Nephron progenitor cell (in vitro differentiated cells): ENCODE data around the gene AGAP3.

Source experiments
- DNase-seq: peaks from one replicate; pipeline ENCODE4 v3.0.0; 2021
- H3K27ac Mint-ChIP-seq: 2 replicates; pipeline ENCODE4 v1.8.0; 2021; ENCODE audit warnings: mild to moderate bottlenecking, moderate library complexity, mixed read lengths
- H3K27me3 Mint-ChIP-seq: 2 replicates; pipeline ENCODE4 v1.8.0; 2021; ENCODE audit warnings: mild to moderate bottlenecking, low read depth, mixed read lengths; ENCODE audit not compliant: poor library complexity
- H3K36me3 Mint-ChIP-seq: 2 replicates; pipeline ENCODE4 v1.8.0; 2021; ENCODE audit warnings: low read depth, mixed read lengths
- H3K4me1 Mint-ChIP-seq: 2 replicates; pipeline ENCODE4 v1.8.0; 2021; ENCODE audit warnings: mixed read lengths
- H3K4me3 Mint-ChIP-seq: 2 replicates; pipeline ENCODE4 v1.8.0; 2021; ENCODE audit warnings: mild to moderate bottlenecking, moderate library complexity, mixed read lengths
- H3K9me3 Mint-ChIP-seq: 2 replicates; pipeline ENCODE4 v1.8.0; 2021; ENCODE audit warnings: mild to moderate bottlenecking, moderate library complexity, mixed read lengths
- CTCF ChIP-seq: fragments of 200-600 bp; sonication (generic); IDR thresholded peaks from 2 replicates; pipeline ENCODE4 v1.5.0; 2021; ENCODE audit warnings: antibody characterized with exemption

The AGAP3 gene

GRCh38 chr7:151177310-151177709 lies 91.0 kb downstream of the AGAP3 start:
- H3K4me1 Mint-ChIP-seq = peaks cover 16% of the 10 kb centered on the region
- peaks cover 10% of the 10 kb centered on the region for H3K36me3 Mint-ChIP-seq
- H3K4me3 Mint-ChIP-seq = no peak overlapping the region
- peaks cover 27% of the 10 kb centered on the region for H3K9me3 Mint-ChIP-seq
- H3K27me3 Mint-ChIP-seq = peaks cover 87% of the 10 kb centered on the region
- no peak for TF ChIP-seq CTCF
- DNase-seq = no peak
- H3K27ac Mint-ChIP-seq = no peak overlapping the region

- Mint-ChIP-seq H3K27me3 (peaks cover 87% of the 10 kb centered on the region), H3K4me3 (no peak overlapping the region), H3K36me3 (peaks cover 3% of the 10 kb centered on the region), H3K9me3 (peaks cover 18% of the 10 kb centered on the region), H3K4me1 (peaks cover 13% of the 10 kb centered on the region), H3K27ac (no peak overlapping the region)
- TF ChIP-seq CTCF = no peak
- DNase-seq = no peak
Observed at GRCh38 chr7:151178236-151178635, 92.0 kb downstream of the AGAP3 start.

GRCh38 chr7:151178831-151179230 lies 92.6 kb downstream of the AGAP3 start:
- no peak for DNase-seq
- no peak overlapping the region for H3K4me3 Mint-ChIP-seq
- no peak for TF ChIP-seq CTCF
- peaks cover 12% of the 10 kb centered on the region for H3K9me3 Mint-ChIP-seq
- H3K4me1 Mint-ChIP-seq = peaks cover 13% of the 10 kb centered on the region
- peaks cover 86% of the 10 kb centered on the region for H3K27me3 Mint-ChIP-seq
- H3K27ac Mint-ChIP-seq = no peak overlapping the region
- H3K36me3 Mint-ChIP-seq = no peaks in the 10 kb centered on the region

- Mint-ChIP-seq H3K36me3 (no peaks in the 10 kb centered on the region), H3K27ac (no peak overlapping the region), H3K4me3 (no peak overlapping the region), H3K4me1 (peaks cover 13% of the 10 kb centered on the region), H3K27me3 (peaks cover 87% of the 10 kb centered on the region), H3K9me3 (peaks cover 10% of the 10 kb centered on the region)
- no peak for DNase-seq
- no peak for TF ChIP-seq CTCF
Observed at GRCh38 chr7:151179287-151179860, 93.1 kb downstream of the AGAP3 start.

- no peak for DNase-seq
- peaks cover 85% of the 10 kb centered on the region for H3K27me3 Mint-ChIP-seq
- no peak overlapping the region for H3K4me3 Mint-ChIP-seq
- no peak overlapping the region for H3K27ac Mint-ChIP-seq
- H3K4me1 Mint-ChIP-seq = peaks cover 11% of the 10 kb centered on the region
- no peak for TF ChIP-seq CTCF
- H3K36me3 Mint-ChIP-seq = no peaks in the 10 kb centered on the region
- peaks cover 5% of the 10 kb centered on the region for H3K9me3 Mint-ChIP-seq
Observed at GRCh38 chr7:151179946-151180345, 93.7 kb downstream of the AGAP3 start.

GRCh38 chr7:151181011-151181431 lies 94.7 kb downstream of the AGAP3 start:
- peaks cover 5% of the 10 kb centered on the region for H3K4me1 Mint-ChIP-seq
- no peaks in the 10 kb centered on the region for H3K36me3 Mint-ChIP-seq
- TF ChIP-seq CTCF = no peak
- peaks cover 74% of the 10 kb centered on the region for H3K27me3 Mint-ChIP-seq
- DNase-seq = no peak
- H3K27ac Mint-ChIP-seq = no peak overlapping the region
- H3K4me3 Mint-ChIP-seq = no peak overlapping the region
- H3K9me3 Mint-ChIP-seq = no peaks in the 10 kb centered on the region
